Naive thymus-derived CD8-positive, alpha-beta T cell (primary cell): ENCODE measurements around the gene CNDP1. TPM values are rescaled to one million over a fixed set of nuclear protein-coding genes. Genes with fewer than 3 reads are reported as not detected.

Experiments used
- ATAC-seq, 2 donors: fragments of 150-1000 bp; cut with Tn5 transposase in 1 of 2; sonication (Bioruptor Pico), chemical (Tn5 transposase) in 1 of 2; 1 replicate in 1 of 2; 2 replicates in 1 of 2; pipeline ENCODE4 v1.10.0; 2021; ENCODE audit warnings: mild to moderate bottlenecking in 2 of 2, moderate library complexity in 2 of 2
- POLR2A ChIA-PET: fragments of 350-600 bp; sonication (Branson Sonifier 250); formaldehyde crosslinking; loops from one replicate; lab custom pipeline; 2021; ENCODE audit warnings: antibody characterized with exemption; lab: Charles Lee
- DNase-seq, 10 donors: peaks; one replicate each; pipeline versions ENCODE4 v3.0.0 to v3.0.0-alpha.2; 2020 to 2022
- H3K27ac Mint-ChIP-seq, 10 donors: one replicate each; pipeline ENCODE4 v1.8.0; 2020 to 2022; ENCODE audit warnings: mild to moderate bottlenecking in 10 of 10, mixed read lengths in 10 of 10, moderate library complexity in 4 of 10, inconsistent platforms in 1 of 10
- H3K27me3 Mint-ChIP-seq, 5 donors: one replicate each; pipeline ENCODE4 v1.8.0; 2021 to 2022; ENCODE audit warnings: mixed read lengths in 5 of 5
- H3K36me3 Mint-ChIP-seq, 3 donors: one replicate each; pipeline ENCODE4 v1.8.0; 2020 to 2022; ENCODE audit warnings: mixed read lengths in 3 of 3, mild to moderate bottlenecking in 2 of 3, inconsistent platforms in 1 of 3
- H3K4me1 Mint-ChIP-seq, 4 donors: one replicate each; pipeline ENCODE4 v1.8.0; 2021 to 2022; ENCODE audit warnings: mixed read lengths in 4 of 4
- H3K4me3 Mint-ChIP-seq, 10 donors: one replicate each; pipeline ENCODE4 v1.8.0; 2020 to 2022; ENCODE audit warnings: mild to moderate bottlenecking in 10 of 10, mixed read lengths in 10 of 10, moderate library complexity in 6 of 10, inconsistent platforms in 1 of 10
- H3K9me3 Mint-ChIP-seq, 9 donors: one replicate each; pipeline ENCODE4 v1.8.0; 2020 to 2022; ENCODE audit warnings: mixed read lengths in 9 of 9, mild to moderate bottlenecking in 3 of 9, inconsistent platforms in 1 of 9, moderate library complexity in 1 of 9
- polyA plus RNA-seq, 3 donors: library from polyadenylated mRNA; unstranded; fragments of 300-500 nt; fragmentation: Illumina TruSeq; gene quantifications; one replicate each; pipeline ENCODE4 v1.2.3, GENCODE V29; 2021
- total RNA-seq, 8 experiments: library from RNA in 2 of 8; stranded (reverse) in 2 of 8; gene quantifications; one replicate each; pipeline ENCODE4 v1.2.3 and lab custom pipeline; 2021 to 2026

The CNDP1 gene
- total and polyA plus RNA-seq, 5 experiments from 2014 or later: not detected

- peaks cover 0 to 3% (median 0%) of the 10 kb centered on the region in 4 donors for H3K4me1 Mint-ChIP-seq
- H3K27ac Mint-ChIP-seq: no peak overlapping the region
- ATAC-seq (no peak), DNase-seq (no peak)
- H3K4me3 Mint-ChIP-seq: no peak overlapping the region
- peaks cover 0 to 10% (median 0%) of the 10 kb centered on the region in 9 donors for H3K9me3 Mint-ChIP-seq
- H3K36me3 Mint-ChIP-seq: peaks cover 5 to 16% (median 7%) of the 10 kb centered on the region in 3 donors
- POLR2A ChIA-PET: no interaction called here
- peaks cover 0 to 8% (median 7%) of the 10 kb centered on the region in 5 donors for H3K27me3 Mint-ChIP-seq
These were observed 8.6 kb upstream of the CNDP1 start for GRCh38 chr18:74525741-74526140.

DNA sequence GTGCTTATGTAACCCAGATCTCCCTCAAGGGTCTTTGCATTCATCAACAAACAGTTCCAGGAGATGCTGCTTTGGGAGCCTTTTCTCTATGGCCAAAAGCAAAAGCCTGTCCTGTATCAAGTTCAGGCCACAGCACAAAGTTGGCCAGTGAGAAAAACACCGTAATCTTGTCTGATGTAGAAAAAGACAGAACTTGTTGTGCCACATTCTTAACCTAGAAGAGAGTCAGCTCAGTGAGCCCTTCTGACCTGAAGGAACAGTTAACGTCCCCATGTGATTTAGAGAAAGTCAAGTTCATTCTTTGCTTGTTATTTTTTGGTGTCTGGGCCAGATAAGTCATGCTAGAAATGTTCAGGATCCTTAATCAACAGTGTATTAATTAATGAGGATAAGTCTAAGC is 7.8 kb upstream of the CNDP1 start:
- peaks cover 0 to 15% (median 8%) of the 10 kb centered on the region in 5 donors for H3K27me3 Mint-ChIP-seq
- DNase-seq: no peak
- ATAC-seq: no peak
- H3K4me3 Mint-ChIP-seq: no peak overlapping the region
- H3K27ac Mint-ChIP-seq: no peak overlapping the region
- H3K4me1 Mint-ChIP-seq: peaks cover 0 to 3% (median 0%) of the 10 kb centered on the region in 4 donors
- POLR2A ChIA-PET: no interaction called here
- peaks cover 0 to 8% (median 0%) of the 10 kb centered on the region in 3 donors for H3K36me3 Mint-ChIP-seq
- H3K9me3 Mint-ChIP-seq: peaks cover 0 to 10% (median 0%) of the 10 kb centered on the region in 9 donors

DNA sequence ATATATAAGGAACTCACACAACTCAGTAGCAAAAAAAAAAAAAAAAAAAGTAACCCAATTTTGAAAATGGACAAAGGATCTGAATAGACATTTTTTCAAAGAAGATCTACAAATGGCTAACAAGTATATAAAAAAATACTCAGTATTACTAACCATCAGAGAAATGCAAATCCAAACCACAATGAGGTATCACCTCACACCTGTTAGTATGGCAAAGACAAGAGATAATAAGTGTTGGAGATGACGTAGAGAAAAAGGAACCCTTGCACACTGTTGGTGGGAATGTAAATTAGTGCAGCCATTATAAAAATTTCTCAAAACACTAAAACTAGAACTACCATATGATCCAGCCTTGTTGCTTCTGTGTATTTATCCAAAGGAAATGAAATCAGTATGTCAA is 5.8 kb upstream of the CNDP1 start:
- Mint-ChIP-seq H3K9me3 (peaks cover 0 to 10% (median 0%) of the 10 kb centered on the region in 9 donors), H3K4me1 (no peaks in the 10 kb centered on the region), H3K36me3 (no peaks in the 10 kb centered on the region), H3K27me3 (peaks cover 0 to 15% (median 8%) of the 10 kb centered on the region in 5 donors), H3K4me3 (no peak overlapping the region), H3K27ac (no peak overlapping the region)
- DNase-seq (no peak), ATAC-seq (no peak)
- POLR2A ChIA-PET: no interaction called here

DNA sequence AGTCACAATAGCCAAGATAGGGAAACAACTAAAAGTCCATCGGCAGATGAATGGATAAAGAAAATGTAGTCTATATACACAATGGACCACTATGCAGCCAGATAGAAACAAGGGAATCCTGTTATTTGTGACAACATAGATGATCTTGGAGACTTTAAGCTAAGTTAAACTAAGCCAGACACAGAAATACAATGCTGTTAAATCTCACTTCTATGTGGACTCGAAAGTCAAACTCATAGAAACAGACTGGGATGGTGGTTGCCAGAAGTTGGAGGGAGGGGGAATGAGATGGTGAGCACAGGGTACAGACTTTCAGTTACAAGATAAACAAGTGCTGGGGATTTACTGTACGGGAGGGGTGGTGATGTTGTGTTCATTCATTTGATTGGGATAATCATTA is 5.4 kb upstream of the CNDP1 start:
- no peaks in the 10 kb centered on the region for H3K4me1 Mint-ChIP-seq
- no peak for DNase-seq
- no peak for ATAC-seq
- peaks cover 0 to 15% (median 8%) of the 10 kb centered on the region in 5 donors for H3K27me3 Mint-ChIP-seq
- H3K4me3 Mint-ChIP-seq: no peak overlapping the region
- no peak overlapping the region for H3K27ac Mint-ChIP-seq
- H3K9me3 Mint-ChIP-seq: peaks cover 0 to 10% (median 0%) of the 10 kb centered on the region in 9 donors
- POLR2A ChIA-PET: no interaction called here
- no peaks in the 10 kb centered on the region for H3K36me3 Mint-ChIP-seq

DNA sequence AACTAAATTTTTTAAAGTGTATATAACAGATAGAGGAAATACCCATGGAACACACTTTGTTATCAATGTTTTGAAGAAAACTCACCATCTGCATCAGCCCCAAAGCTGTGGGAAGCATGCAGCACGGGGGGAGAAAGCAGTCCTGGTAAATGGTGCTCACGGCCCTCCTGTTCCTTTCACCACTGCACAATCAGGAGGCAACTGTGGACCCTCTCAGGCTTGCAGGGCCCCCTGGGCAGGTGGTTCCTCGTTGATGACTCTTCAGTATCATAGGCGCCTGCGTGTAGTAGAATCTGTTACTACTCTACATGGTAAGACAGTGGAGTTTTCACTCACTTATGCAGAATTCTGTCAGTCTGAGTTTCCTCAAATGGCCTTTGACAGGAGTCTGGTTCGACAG is 4.9 kb upstream of the CNDP1 start:
- Mint-ChIP-seq H3K4me1 (no peaks in the 10 kb centered on the region), H3K9me3 (peaks cover 0 to 10% (median 0%) of the 10 kb centered on the region in 9 donors), H3K36me3 (no peaks in the 10 kb centered on the region), H3K27ac (no peak overlapping the region), H3K27me3 (peaks cover 0 to 15% (median 8%) of the 10 kb centered on the region in 5 donors), H3K4me3 (no peak overlapping the region)
- ATAC-seq (no peak), DNase-seq (no peak)
- POLR2A ChIA-PET: no interaction called here

- Mint-ChIP-seq H3K9me3 (peaks cover 0 to 10% (median 0%) of the 10 kb centered on the region in 9 donors), H3K27me3 (peaks cover 0 to 15% (median 8%) of the 10 kb centered on the region in 5 donors), H3K36me3 (no peaks in the 10 kb centered on the region), H3K4me3 (peak overlapping the region in 1 of 10 donors; percentile 26), H3K27ac (no peak overlapping the region), H3K4me1 (no peaks in the 10 kb centered on the region)
- DNase-seq (no peak), ATAC-seq (no peak)
- POLR2A ChIA-PET: no interaction called here
These were observed 4.3 kb upstream of the CNDP1 start for GRCh38 chr18:74529811-74530583.

DNA sequence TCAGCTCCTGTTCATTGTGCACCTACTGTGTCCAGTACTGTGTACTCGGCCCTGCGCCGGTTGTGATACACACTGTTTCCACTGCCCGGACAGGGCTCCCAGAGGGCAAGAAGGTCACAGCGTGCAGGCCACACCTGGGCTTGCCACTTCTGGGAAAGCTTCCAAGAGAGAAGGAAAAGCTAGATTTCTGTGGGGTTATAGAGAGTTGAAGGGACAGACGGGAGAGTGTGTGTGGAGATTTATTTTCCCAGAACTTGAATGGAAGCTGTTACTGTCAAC is 3.8 kb upstream of the CNDP1 start:
- ATAC-seq: no peak
- no peaks in the 10 kb centered on the region for H3K4me1 Mint-ChIP-seq
- POLR2A ChIA-PET: no interaction called here
- no peaks in the 10 kb centered on the region for H3K36me3 Mint-ChIP-seq
- H3K27ac Mint-ChIP-seq: no peak overlapping the region
- H3K4me3 Mint-ChIP-seq: no peak overlapping the region
- DNase-seq: no peak
- peaks cover 0 to 10% (median 0%) of the 10 kb centered on the region in 9 donors for H3K9me3 Mint-ChIP-seq
- H3K27me3 Mint-ChIP-seq: peaks cover 0 to 15% (median 8%) of the 10 kb centered on the region in 5 donors

- no peak for ATAC-seq
- no peak overlapping the region for H3K27ac Mint-ChIP-seq
- no peak overlapping the region for H3K4me3 Mint-ChIP-seq
- no peak for DNase-seq
- no peaks in the 10 kb centered on the region for H3K36me3 Mint-ChIP-seq
- H3K9me3 Mint-ChIP-seq: peaks cover 0 to 10% (median 0%) of the 10 kb centered on the region in 9 donors
- POLR2A ChIA-PET: no interaction called here
- H3K27me3 Mint-ChIP-seq: peaks cover 0 to 15% (median 8%) of the 10 kb centered on the region in 5 donors
- no peaks in the 10 kb centered on the region for H3K4me1 Mint-ChIP-seq
These were observed 3.3 kb upstream of the CNDP1 start for GRCh38 chr18:74531043-74531442.

DNA sequence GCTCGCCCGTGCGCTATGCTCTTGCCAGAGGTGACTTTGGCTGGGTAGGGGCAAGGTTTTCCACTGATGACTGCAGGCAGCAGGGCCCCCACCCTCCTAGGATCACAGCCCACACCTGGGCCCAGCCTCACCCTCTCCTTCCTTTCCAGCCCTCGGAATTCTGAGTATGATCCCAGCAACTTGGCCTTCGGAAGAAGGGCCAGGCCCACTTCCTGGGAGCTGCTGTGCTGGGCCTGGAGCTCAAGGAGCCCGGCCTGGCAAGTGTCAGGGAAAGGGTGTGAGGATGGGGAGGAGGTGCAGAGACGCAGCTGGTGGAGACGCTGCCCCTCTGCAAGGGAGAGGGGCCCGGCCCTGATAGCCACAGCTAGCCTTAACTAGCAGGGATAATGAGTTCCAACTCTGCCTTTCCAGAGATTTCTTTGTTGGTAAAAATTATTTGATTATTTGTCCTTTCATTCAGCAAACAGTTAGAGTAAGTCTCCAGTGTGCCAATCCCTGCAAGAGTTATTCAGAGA is 1.7 kb upstream of the CNDP1 start:
- Mint-ChIP-seq H3K27ac (no peak overlapping the region), H3K4me1 (no peaks in the 10 kb centered on the region), H3K36me3 (no peaks in the 10 kb centered on the region), H3K9me3 (peaks cover 0 to 7% (median 0%) of the 10 kb centered on the region in 9 donors), H3K27me3 (peaks cover 0 to 15% (median 8%) of the 10 kb centered on the region in 5 donors), H3K4me3 (no peak overlapping the region)
- no peak for DNase-seq
- ATAC-seq: no peak
- POLR2A ChIA-PET: no interaction called here

GRCh38 chr18:74533666-74534065 is 634 bp upstream of the CNDP1 start:
- H3K4me3 Mint-ChIP-seq: no peak overlapping the region
- H3K4me1 Mint-ChIP-seq: no peaks in the 10 kb centered on the region
- POLR2A ChIA-PET: no interaction called here
- no peak overlapping the region for H3K27ac Mint-ChIP-seq
- peaks cover 0 to 15% (median 8%) of the 10 kb centered on the region in 5 donors for H3K27me3 Mint-ChIP-seq
- DNase-seq: no peak
- no peaks in the 10 kb centered on the region for H3K9me3 Mint-ChIP-seq
- no peak for ATAC-seq
- no peaks in the 10 kb centered on the region for H3K36me3 Mint-ChIP-seq

DNA sequence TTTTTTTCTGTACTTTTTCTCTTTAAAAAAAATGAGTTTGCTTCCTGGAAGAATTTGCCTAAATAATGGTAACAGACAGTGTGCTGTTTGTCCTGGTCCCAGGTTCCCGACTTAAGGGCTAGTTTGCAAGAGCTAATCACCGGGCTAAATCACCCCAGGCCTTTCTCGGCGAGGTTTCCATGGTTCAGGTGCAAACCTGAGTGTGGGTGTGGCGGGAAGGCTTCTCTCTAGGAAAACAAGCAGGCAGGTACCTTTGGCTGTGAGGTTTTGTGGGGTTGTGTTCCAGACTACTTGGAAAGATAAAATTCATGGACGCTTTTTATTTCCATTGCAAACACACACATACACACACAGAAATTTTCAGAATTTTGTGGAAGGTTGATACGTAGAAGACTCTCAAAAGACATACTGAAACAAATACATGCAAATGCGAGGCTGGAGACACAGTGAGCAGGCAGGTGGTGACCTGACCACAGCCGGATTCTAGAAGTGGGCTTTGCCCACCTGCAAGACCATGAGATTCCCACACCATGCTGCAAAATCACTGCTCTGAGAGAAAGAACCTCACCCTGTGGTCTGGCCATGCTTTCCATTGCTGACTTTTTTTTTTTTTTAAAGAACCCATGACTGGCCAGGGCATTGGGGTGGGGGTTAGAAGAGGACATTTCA is 815 bp downstream of the CNDP1 start:
- DNase-seq (no peak), ATAC-seq (no peak)
- Mint-ChIP-seq H3K4me3 (no peak overlapping the region), H3K4me1 (no peaks in the 10 kb centered on the region), H3K27me3 (peaks cover 1 to 14% (median 6%) of the 10 kb centered on the region in 5 donors), H3K27ac (no peak overlapping the region), H3K9me3 (no peaks in the 10 kb centered on the region), H3K36me3 (no peaks in the 10 kb centered on the region)
- POLR2A ChIA-PET: no interaction called here

DNA sequence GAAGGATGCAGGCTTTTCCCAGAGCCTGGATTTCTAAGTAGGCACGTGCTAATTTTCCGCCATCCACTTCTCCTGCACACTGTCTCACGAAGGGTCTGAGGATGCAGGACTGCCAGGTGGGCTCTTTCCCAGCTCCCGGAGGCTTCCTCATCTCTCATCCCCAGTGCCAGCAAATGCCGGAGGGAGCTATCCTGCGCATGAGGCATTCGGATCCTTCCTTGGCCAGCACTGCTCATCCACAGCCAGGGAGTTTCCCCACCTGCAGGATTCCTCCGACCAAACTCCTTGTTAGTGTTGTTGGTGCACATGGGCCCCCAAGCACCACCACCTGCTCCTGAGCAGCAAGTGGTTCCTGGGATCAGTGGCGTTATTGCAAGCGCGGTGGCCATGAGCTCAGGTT is 5.0 kb downstream of the CNDP1 start:
- ATAC-seq (no peak), DNase-seq (no peak)
- POLR2A ChIA-PET: no interaction called here
- H3K4me3 Mint-ChIP-seq: no peak overlapping the region
- H3K36me3 Mint-ChIP-seq: no peaks in the 10 kb centered on the region
- H3K27me3 Mint-ChIP-seq: peaks cover 0 to 9% (median 0%) of the 10 kb centered on the region in 5 donors
- H3K9me3 Mint-ChIP-seq: no peaks in the 10 kb centered on the region
- peaks cover 0 to 1% (median 0%) of the 10 kb centered on the region in 4 donors for H3K4me1 Mint-ChIP-seq
- H3K27ac Mint-ChIP-seq: no peak overlapping the region
